Heart right ventricle (tissue), 16 donors: Measurements from ENCODE around the gene ADH1C. TPM values are rescaled to one million over a fixed set of nuclear protein-coding genes. Genes with fewer than 3 reads are reported as not detected.

Source experiments
- ATAC-seq, 8 donors: fragments of 200-7000 bp; cut with Tn5 transposase; one replicate each; pipeline ENCODE4 v1.9.1; 2020; ENCODE audit warnings: mild to moderate bottlenecking in 8 of 8, moderate library complexity in 8 of 8, moderate number of reproducible peaks in 1 of 8
- DNase-seq, 2 donors: peaks; one replicate each; pipeline ENCODE4 v3.0.0-alpha.2; 2020
- H3K27ac ChIP-seq, 10 donors: fragments of 200-600 bp; sonication (generic) in 2 of 10; one replicate each; pipeline versions ENCODE4 v1.5.0 to v1.8.0; 2020 to 2022; ENCODE audit warnings: mild to moderate bottlenecking in 3 of 10
- H3K27me3 ChIP-seq, 7 donors: fragments of 200-600 bp; one replicate each; pipeline ENCODE4 v1.8.0; 2021 to 2022; ENCODE audit warnings: mild to moderate bottlenecking in 2 of 7
- H3K36me3 ChIP-seq, 9 donors: fragments of 200-600 bp; sonication (generic) in 1 of 9; one replicate each; pipeline versions ENCODE4 v1.5.0 to v1.8.0; 2020 to 2022; ENCODE audit warnings: mild to moderate bottlenecking in 2 of 9
- H3K4me1 ChIP-seq, 9 donors: fragments of 200-600 bp; sonication (generic) in 1 of 9; one replicate each; pipeline versions ENCODE4 v1.5.0 to v1.8.0; 2020 to 2022; ENCODE audit warnings: mild to moderate bottlenecking in 4 of 9
- H3K4me3 ChIP-seq, 10 donors: fragments of 200-600 bp; sonication (generic) in 2 of 10; one replicate each; pipeline versions ENCODE4 v1.5.0 to v1.8.0; 2020 to 2022; ENCODE audit warnings: mild to moderate bottlenecking in 7 of 10, moderate library complexity in 2 of 10
- H3K9me3 ChIP-seq, 11 donors: fragments of 200-600 bp in 10 of 11; sonication (generic) in 2 of 11; one replicate each; pipeline versions ENCODE4 v1.5.0 to v1.8.0; 2013 to 2022; ENCODE audit warnings: mild to moderate bottlenecking in 2 of 11, control low read depth in 1 of 11, moderate library complexity in 1 of 11
- CTCF ChIP-seq, 9 donors: fragments of 200-600 bp; sonication (generic) in 2 of 9; IDR thresholded peaks; one replicate each; pipeline versions ENCODE4 v1.5.0 to v1.8.0; 2021 to 2022; ENCODE audit warnings: antibody characterized with exemption in 9 of 9, mild to moderate bottlenecking in 5 of 9, moderate library complexity in 1 of 9
- WGBS, 2 donors: extraction: QIAGEN DNeasy Blood & Tissue Kit; methylation state at CpG; one replicate each; pipeline ENCODE4 v1.1.7; 2013; ENCODE audit warnings: inconsistent platforms in 1 of 2; 5-methylcytosine and 5-hydroxymethylcytosine counted together
- intact Hi-C, 10 donors: fragments of 100-400 bp; cut with DNase I; formaldehyde crosslinking; loops; one replicate each; pipeline versions ENCODE4 v1.11.1 to v1.14.2; 2022
- polyA plus RNA-seq, 2 donors: library from polyadenylated mRNA; stranded (reverse); fragments of 200-250 nt; gene quantifications; one replicate each; pipeline ENCODE4 v1.2.3, GENCODE V29; 2013
- total RNA-seq, 10 donors: library from RNA; stranded (reverse); fragmentation: NEBNext Ultra II Directional in 3 of 10; extraction: Animal tissue kit (Norgen Biotek cat#: 25700) in 3 of 10; gene quantifications; one replicate each; pipeline versions ENCODE4 v1.2.1 to v1.2.4, GENCODE V29; 2021 to 2023
- donor health status: Arrhythmogenic right ventricular cardiomyopathy.
- donor health status: ischemic (EF 13 %, LVEDD 7.1; RV severe dilation, severe dysfunction).
- donor health status: healthy with polysubstance abuse.
- donor health status: DM: no; HTN: yes; CAD: no.
- donor health status: DM: no; HTN: no; CAD: no.
- donor health status: ischemic (EF 25% LVEDD 6.9; RV normal size, moderate dysfunction).
- donor health status: ischemic (EF 25% LVEDD 5.7; RV mildly dilated, moderate dysfunction).
- donor health status: healthy.
- donor health status: DM: yes; HTN: yes; CAD: no.
- donor health status: Ischemic cardiomyopathy.
- donor health status: ischemic (EF 35%, LVEDD 5.7; RV mildly dilated, moderate dysfunction).
- donor health status: nonischemic (EF 11% LVEDD 7.7; RV severe dilation, severe dysfunction).
- donor health status: DM: yes; HTN: yes; CAD: no.
- donor health status: PGD.
- donor health status: ischemic (EF 29% LVEDD 5.4; RV normal size, mild dysfunction).
- donor health status: nonischemic (EF 23%, LVEDD 6.1; RV moderate dilation, normal function).

ADH1C gene
- total and polyA plus RNA-seq, 12 donors = 0.85 to 8.6 (median 2.1) TPM

- Histone ChIP-seq H3K36me3 (no peaks in the 10 kb centered on the region), H3K4me1 (no peaks in the 10 kb centered on the region), H3K27me3 (no peaks in the 10 kb centered on the region), H3K4me3 (no peak overlapping the region), H3K9me3 (peaks cover 0 to 8% (median 0%) of the 10 kb centered on the region in 11 donors), H3K27ac (no peak overlapping the region)
- no peak for ATAC-seq
- no peak for DNase-seq
- TF ChIP-seq CTCF (IDR thresholded peaks at IDR 0.05) = no peak
- intact Hi-C loops = no loop called here
- WGBS, 2 donors = 69 to 75% methylated on average over 1 of the region's 1 CpG
Measured at GRCh38 chr4:99334880-99335279, 17.7 kb downstream of the ADH1C start.

DNA sequence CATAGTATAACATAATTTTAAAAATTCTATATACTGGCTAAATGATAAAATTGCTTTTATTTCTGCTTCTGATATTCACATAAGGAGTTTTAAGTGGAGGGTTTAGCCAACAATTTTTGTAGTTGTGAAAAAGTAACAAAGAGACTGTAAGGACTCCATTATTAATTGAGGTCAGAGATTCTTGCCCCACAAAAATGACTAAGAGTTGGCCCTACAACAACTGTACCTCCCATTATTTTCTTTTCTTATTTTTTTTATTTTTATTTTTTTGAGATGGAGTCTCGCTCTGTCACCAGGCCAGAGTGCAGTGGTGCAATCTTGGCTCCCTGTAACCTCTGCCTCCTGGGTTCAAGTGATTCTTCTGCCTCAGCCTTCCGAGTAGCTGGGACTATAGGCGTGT, 21.9 kb downstream of the ADH1C start:
- ATAC-seq (no peak), DNase-seq (no peak)
- no peaks in the 10 kb centered on the region for H3K27me3 ChIP-seq
- intact Hi-C loops = no loop called here
- 83 to 85% methylated on average over 3 of the region's 3 CpGs for WGBS, 2 donors
- H3K36me3 ChIP-seq = no peaks in the 10 kb centered on the region
- H3K9me3 ChIP-seq = peaks cover 0 to 28% (median 0%) of the 10 kb centered on the region in 11 donors
- peaks cover 0 to 4% (median 0%) of the 10 kb centered on the region in 9 donors for H3K4me1 ChIP-seq
- no peak overlapping the region for H3K4me3 ChIP-seq
- TF ChIP-seq CTCF (IDR thresholded peaks at IDR 0.05) = no peak
- H3K27ac ChIP-seq = no peak overlapping the region

- H3K36me3 ChIP-seq = no peaks in the 10 kb centered on the region
- peaks cover 0 to 28% (median 0%) of the 10 kb centered on the region in 11 donors for H3K9me3 ChIP-seq
- H3K4me3 ChIP-seq = no peak overlapping the region
- H3K4me1 ChIP-seq = peaks cover 0 to 11% (median 5%) of the 10 kb centered on the region in 9 donors
- no peak for TF ChIP-seq CTCF (IDR thresholded peaks at IDR 0.05)
- no peaks in the 10 kb centered on the region for H3K27me3 ChIP-seq
- WGBS, 2 donors = 75 to 76% methylated on average over 2 of the region's 2 CpGs
- DNase-seq (no peak), ATAC-seq (no peak)
- intact Hi-C loops = loop anchor here in 1 of 10 donors (10.0 kb wide), 2 partner anchors 55 to 125 kb away; no protein-coding TSS in a partner anchor
- no peak overlapping the region for H3K27ac ChIP-seq
Measured at GRCh38 chr4:99329876-99330275, 22.7 kb downstream of the ADH1C start.

- peak; percentile 33 to 63 for DNase-seq
- H3K27ac ChIP-seq = peak overlapping the region in 7 of 10 donors; percentile 10 to 69 (median 56)
- 25 to 50% methylated on average over 3 of the region's 3 CpGs for WGBS, 2 donors
Measured at GRCh38 chr4:99324979-99325378, 27.6 kb downstream of the ADH1C start.

More at GRCh38 chr4:99324979-99325378, 27.6 kb downstream of the ADH1C start:
- H3K36me3 ChIP-seq = no peaks in the 10 kb centered on the region
- intact Hi-C loops = loop anchor here in 1 of 10 donors (10.0 kb wide), 2 partner anchors 60 to 120 kb away; no protein-coding TSS in a partner anchor
- H3K9me3 ChIP-seq = peaks cover 0 to 21% (median 0%) of the 10 kb centered on the region in 11 donors
- no peak overlapping the region for H3K4me3 ChIP-seq
- peak; percentile 62 to 88 (median 84) for ATAC-seq
- TF ChIP-seq CTCF (IDR thresholded peaks at IDR 0.05) = no peak
- H3K27me3 ChIP-seq = no peaks in the 10 kb centered on the region
- peaks cover 0 to 25% (median 17%) of the 10 kb centered on the region in 9 donors for H3K4me1 ChIP-seq
